ENCODE measurements around the gene MX1. TPM values are rescaled to one million over a fixed set of nuclear protein-coding genes. Genes with fewer than 3 reads are reported as not detected.

The MX1 gene
- total and polyA plus RNA-seq, 2 experiments from 2014 or later: not detected

GRCh38 chr21:41490330-41490729 lies 64.3 kb downstream of the MX1 start:
- no peak for TF ChIP-seq CTCF (IDR thresholded peaks at IDR 0.05; ENCODE audit: low read depth, low read length)
- no peaks in the 10 kb centered on the region for H3K9me3 ChIP-seq (ENCODE audit: low read depth)
- no peaks in the 10 kb centered on the region for H3K36me3 ChIP-seq
- H3K4me1 ChIP-seq (ENCODE audit: low read depth): no peaks in the 10 kb centered on the region
- no peak overlapping the region for H3K4me3 ChIP-seq
- H3K27me3 ChIP-seq: no peaks in the 10 kb centered on the region
- H3K27ac ChIP-seq: no peak overlapping the region
- DNase-seq (ENCODE audit: low read depth in 1 of 2, low spot score in 1 of 2): no peak

DNA sequence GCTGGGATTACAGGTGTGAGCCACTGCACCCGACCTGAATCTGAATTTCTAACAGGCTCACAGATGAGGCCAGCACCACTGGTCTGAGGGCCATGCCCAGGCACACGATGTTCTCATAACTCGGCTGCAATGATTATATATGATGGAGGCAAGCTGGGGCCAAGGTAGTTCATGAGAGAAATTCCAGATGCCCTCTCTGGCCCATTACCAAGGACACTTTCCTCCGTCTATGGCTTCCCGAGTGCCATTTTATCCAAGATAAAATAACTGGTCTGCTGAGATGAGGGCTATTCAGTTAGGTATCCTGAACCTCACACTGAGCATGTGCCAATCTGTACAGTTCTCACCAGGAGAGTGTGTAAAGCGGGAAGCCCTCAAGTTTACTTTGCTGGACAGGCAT lies 65.4 kb downstream of the MX1 start:
- Histone ChIP-seq H3K36me3 (no peaks in the 10 kb centered on the region), H3K27me3 (no peaks in the 10 kb centered on the region), H3K4me3 (no peak overlapping the region), H3K9me3 (ENCODE audit: low read depth) (no peaks in the 10 kb centered on the region), H3K4me1 (ENCODE audit: low read depth) (no peaks in the 10 kb centered on the region), H3K27ac (no peak overlapping the region)
- DNase-seq (ENCODE audit: low read depth in 1 of 2, low spot score in 1 of 2): no peak
- no peak for TF ChIP-seq CTCF (IDR thresholded peaks at IDR 0.05; ENCODE audit: low read depth, low read length)

- no peaks in the 10 kb centered on the region for H3K4me1 ChIP-seq (ENCODE audit: low read depth)
- no peak for DNase-seq (ENCODE audit: low read depth in 1 of 2, low spot score in 1 of 2)
- TF ChIP-seq CTCF (IDR thresholded peaks at IDR 0.05; ENCODE audit: low read depth, low read length): no peak
- no peaks in the 10 kb centered on the region for H3K36me3 ChIP-seq
- no peaks in the 10 kb centered on the region for H3K9me3 ChIP-seq (ENCODE audit: low read depth)
- H3K4me3 ChIP-seq: no peak overlapping the region
- no peak overlapping the region for H3K27ac ChIP-seq
- H3K27me3 ChIP-seq: no peaks in the 10 kb centered on the region
Observed at GRCh38 chr21:41494242-41494641, 68.2 kb downstream of the MX1 start.

- no peak overlapping the region for H3K4me3 ChIP-seq
- H3K9me3 ChIP-seq (ENCODE audit: low read depth): no peaks in the 10 kb centered on the region
- H3K27me3 ChIP-seq: peaks cover 6% of the 10 kb centered on the region
Observed at GRCh38 chr21:41497008-41497407, 71.0 kb downstream of the MX1 start.

GRCh38 chr21:41497788-41498187 lies 71.7 kb downstream of the MX1 start:
- no peak for DNase-seq (ENCODE audit: low read depth in 1 of 2, low spot score in 1 of 2)
- H3K4me1 ChIP-seq (ENCODE audit: low read depth): no peaks in the 10 kb centered on the region
- no peak overlapping the region for H3K27ac ChIP-seq
- H3K36me3 ChIP-seq: no peaks in the 10 kb centered on the region
- no peaks in the 10 kb centered on the region for H3K9me3 ChIP-seq (ENCODE audit: low read depth)
- peaks cover 14% of the 10 kb centered on the region for H3K27me3 ChIP-seq
- TF ChIP-seq CTCF (IDR thresholded peaks at IDR 0.05; ENCODE audit: low read depth, low read length): no peak
- H3K4me3 ChIP-seq: no peak overlapping the region

More at GRCh38 chr21:41497008-41497407, 71.0 kb downstream of the MX1 start:
- Histone ChIP-seq H3K4me1 (ENCODE audit: low read depth) (no peaks in the 10 kb centered on the region), H3K27ac (no peak overlapping the region), H3K36me3 (no peaks in the 10 kb centered on the region)
- DNase-seq (ENCODE audit: low read depth in 1 of 2, low spot score in 1 of 2): no peak
- TF ChIP-seq CTCF (IDR thresholded peaks at IDR 0.05; ENCODE audit: low read depth, low read length): no peak

DNA sequence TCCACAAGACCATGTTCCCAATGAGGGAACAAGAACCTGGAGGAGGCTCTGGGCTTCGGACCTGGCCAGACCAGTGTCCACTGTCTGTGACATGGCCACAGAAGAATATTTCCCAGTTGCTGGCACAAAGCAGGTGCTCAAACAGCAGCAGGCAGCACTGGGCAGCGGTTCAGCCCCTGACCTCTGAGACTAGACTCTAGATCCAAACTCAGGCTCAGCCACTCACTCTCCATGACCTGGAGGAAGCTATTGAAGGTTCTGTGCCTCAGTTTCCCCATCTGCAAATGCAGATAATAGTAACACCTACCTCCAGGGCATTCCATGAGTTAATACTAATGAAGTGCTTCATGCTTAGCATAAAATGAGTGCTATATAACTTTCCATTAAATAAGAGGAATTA lies 73.9 kb downstream of the MX1 start:
- H3K9me3 ChIP-seq (ENCODE audit: low read depth): no peaks in the 10 kb centered on the region
- no peak overlapping the region for H3K27ac ChIP-seq
- H3K4me1 ChIP-seq (ENCODE audit: low read depth): no peaks in the 10 kb centered on the region
- peaks cover 34% of the 10 kb centered on the region for H3K27me3 ChIP-seq
- no peak for TF ChIP-seq CTCF (IDR thresholded peaks at IDR 0.05; ENCODE audit: low read depth, low read length)
- no peak for DNase-seq (ENCODE audit: low read depth in 1 of 2, low spot score in 1 of 2)
- H3K36me3 ChIP-seq: no peaks in the 10 kb centered on the region
- no peak overlapping the region for H3K4me3 ChIP-seq
